Measurements from ENCODE around the gene NPC1L1. TPM values are rescaled to one million over a fixed set of nuclear protein-coding genes. Genes with fewer than 3 reads are reported as not detected.

The NPC1L1 gene
- total and polyA plus RNA-seq, 2 of the 4 experiments (the other 2 are of a cell fraction) = 0.07 TPM; not detected in 1

DNA sequence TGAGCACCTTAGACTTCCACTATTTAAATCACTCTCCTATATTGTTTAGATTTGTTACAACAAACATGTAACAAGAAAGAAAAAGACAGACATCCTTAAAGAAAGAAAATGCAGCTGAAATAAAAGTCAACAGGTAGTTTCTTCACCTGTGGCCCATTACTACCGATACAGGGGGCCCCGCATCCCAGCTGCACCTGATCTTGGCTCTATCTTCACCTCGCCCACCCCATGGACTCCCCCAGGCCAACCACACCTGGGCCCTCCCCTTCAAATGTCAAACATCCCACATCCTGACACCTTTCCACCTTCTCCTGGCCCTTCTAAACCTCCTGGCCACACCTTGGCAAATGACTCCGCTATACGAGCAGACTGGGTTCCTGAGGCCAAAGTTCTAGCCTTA lies 25.6 kb upstream of the NPC1L1 start:
- H3K4me3 ChIP-seq (ENCODE audit: insufficient read depth, low read depth, low read length) = no peak overlapping the region
- no peak for ATAC-seq (ENCODE audit: low read depth)
- no peak overlapping the region for H2BK20ac ChIP-seq (ENCODE audit: low read depth, low read length)
- no peak overlapping the region for H2AK5ac ChIP-seq (ENCODE audit: low read depth, low read length)
- BruUV-seq (replicated peaks) = no TSS peak
- peaks cover 2% of the 10 kb centered on the region; the same call in 1 of the 2 replicates for H3K4me1 ChIP-seq (ENCODE audit: control insufficient read depth, insufficient read depth, low read length)
- ChIA-PET POLR2A (ENCODE audit: unreplicated experiment) (no interaction called here), CTCF (interaction anchor here (2.3 kb wide), 1 partner anchor 76 kb away, joined by 14 read pairs; the partner anchor contains the start of gene NUDCD3)
- no peak overlapping the region for H3K18ac ChIP-seq (ENCODE audit: low read depth, low read length)
- no peaks in the 10 kb centered on the region for H3K27me3 ChIP-seq (ENCODE audit: control insufficient read depth, insufficient read depth, low read length)
- no peak overlapping the region for H3K9ac ChIP-seq (ENCODE audit: low read depth, low read length)
- peaks cover 5% of the 10 kb centered on the region; the same call in 1 of the 2 replicates for H3K9me1 ChIP-seq (ENCODE audit: insufficient read depth, low read length)
- H4K91ac ChIP-seq (ENCODE audit: insufficient read depth, low read depth, low read length) = no peak overlapping the region
- TF ChIP-seq MAFK (IDR thresholded peaks at IDR 0.05; ENCODE audit: low read depth, low read length) (no peak), MAZ (IDR thresholded peaks at IDR 0.05; ENCODE audit: borderline replicate concordance, low read depth, low read length) (no peak), BHLHE40 (IDR thresholded peaks at IDR 0.05; ENCODE audit: low read depth, low read length) (no peak), NFE2L2 (IDR thresholded peaks at IDR 0.05; ENCODE audit: low read depth, low read length) (no peak), CEBPB (IDR thresholded peaks at IDR 0.05; ENCODE audit: low read depth, low read length) (no peak), MXI1 (IDR thresholded peaks at IDR 0.05; ENCODE audit: borderline replicate concordance, low read depth, low read length) (no peak), POLR2A (IDR thresholded peaks at IDR 0.05; ENCODE audit: low read depth, low read length) (no peak), FOS (IDR thresholded peaks at IDR 0.05; ENCODE audit: low read depth, low read length) (no peak), CHD1 (IDR thresholded peaks at IDR 0.05; ENCODE audit: low read depth, low read length) (no peak), ELK1 (IDR thresholded peaks at IDR 0.05; ENCODE audit: borderline replicate concordance, low read depth, low read length) (no peak), SMC3 (IDR thresholded peaks at IDR 0.05; ENCODE audit: low read depth, low read length) (no peak), RAD21 (IDR thresholded peaks at IDR 0.05; ENCODE audit: low read length) (no peak), RFX5 (IDR thresholded peaks at IDR 0.05; ENCODE audit: low read depth, low read length) (no peak)
- TF ChIP-seq, protein P1, sequence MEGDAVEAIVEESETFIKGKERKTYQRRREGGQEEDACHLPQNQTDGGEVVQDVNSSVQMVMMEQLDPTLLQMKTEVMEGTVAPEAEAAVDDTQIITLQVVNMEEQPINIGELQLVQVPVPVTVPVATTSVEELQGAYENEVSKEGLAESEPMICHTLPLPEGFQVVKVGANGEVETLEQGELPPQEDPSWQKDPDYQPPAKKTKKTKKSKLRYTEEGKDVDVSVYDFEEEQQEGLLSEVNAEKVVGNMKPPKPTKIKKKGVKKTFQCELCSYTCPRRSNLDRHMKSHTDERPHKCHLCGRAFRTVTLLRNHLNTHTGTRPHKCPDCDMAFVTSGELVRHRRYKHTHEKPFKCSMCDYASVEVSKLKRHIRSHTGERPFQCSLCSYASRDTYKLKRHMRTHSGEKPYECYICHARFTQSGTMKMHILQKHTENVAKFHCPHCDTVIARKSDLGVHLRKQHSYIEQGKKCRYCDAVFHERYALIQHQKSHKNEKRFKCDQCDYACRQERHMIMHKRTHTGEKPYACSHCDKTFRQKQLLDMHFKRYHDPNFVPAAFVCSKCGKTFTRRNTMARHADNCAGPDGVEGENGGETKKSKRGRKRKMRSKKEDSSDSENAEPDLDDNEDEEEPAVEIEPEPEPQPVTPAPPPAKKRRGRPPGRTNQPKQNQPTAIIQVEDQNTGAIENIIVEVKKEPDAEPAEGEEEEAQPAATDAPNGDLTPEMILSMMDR (conservative IDR thresholded peaks at IDR 0.05; ENCODE audit: low read depth, low read length) = no peak
- in situ Hi-C loops (cut with MboI; ENCODE audit: low sequenced_read_pairs) = loop anchor here (10.0 kb wide), 1 partner anchor 322 kb away; no protein-coding TSS in a partner anchor
- H4K20me1 ChIP-seq (ENCODE audit: insufficient read depth, low read length) = peaks cover 29% of the 10 kb centered on the region
- 58% methylated on average over 2 of the region's 5 CpGs; no CpG with 5 or more reads in 1 of the 2 experiments for WGBS, 2 experiments (ENCODE audit: extremely low coverage in 2 of 2, insufficient read length in 1 of 2)
- DNase-seq = no peak
- H3K4me2 ChIP-seq (ENCODE audit: low read depth, low read length) = no peak overlapping the region
- H3K79me1 ChIP-seq (ENCODE audit: low read depth in 1 of 2, low read length in 2 of 2) = peaks cover 18 to 46% of the 10 kb centered on the region in 2 experiments
- no peak overlapping the region for H4K8ac ChIP-seq (ENCODE audit: low read depth in 2 of 2, low read length in 2 of 2)
- intact Hi-C loops (cut with micrococcal nuclease) = no loop called here
- no peak overlapping the region for H3K23ac ChIP-seq (ENCODE audit: low read depth, low read length)
- dilution Hi-C loops (cut with HindIII; ENCODE audit: low sequenced_read_pairs, unreplicated experiment) = no loop called here
- no peak overlapping the region for H2AK9ac ChIP-seq (replicated peaks; ENCODE audit: low read depth, low read length, poor library complexity)
- no peak overlapping the region for H3K14ac ChIP-seq (replicated peaks; ENCODE audit: low read depth, low read length)
- H3K36me3 ChIP-seq (ENCODE audit: control insufficient read depth, insufficient read depth, low read length) = peaks cover 70% of the 10 kb centered on the region
- no peak overlapping the region for H2AFZ ChIP-seq (replicated peaks; ENCODE audit: low read length, poor library complexity)
- H3K27ac ChIP-seq (ENCODE audit: insufficient read depth, low read length) = no peak overlapping the region
- H4K5ac ChIP-seq (ENCODE audit: low read depth, low read length) = no peak overlapping the region
- H3K56ac ChIP-seq (ENCODE audit: extremely low read depth, insufficient read depth, low read length) = no peak overlapping the region
- H2BK5ac ChIP-seq (ENCODE audit: low read depth, low read length, poor library complexity, severe bottlenecking) = no peak overlapping the region
- no peak overlapping the region for H3K4ac ChIP-seq (ENCODE audit: low read depth, low read length)
- no peak overlapping the region for H2BK15ac ChIP-seq (ENCODE audit: low read depth, low read length)
- no peak overlapping the region for H2BK120ac ChIP-seq (ENCODE audit: low read depth, low read length)
- no peaks in the 10 kb centered on the region for H3K9me3 ChIP-seq (ENCODE audit: control insufficient read depth, insufficient read depth, low read length)
